GM12875 (cell line): ENCODE measurements around the gene SLC13A3.
A peak's percentile ranks its signal among the peaks of the same experiment; 100 is the strongest.

Source experiments
- H3K4me3 ChIP-seq: one replicate; pipeline ENCODE4 v1.5.1; 2011; ENCODE audit warnings: low read depth, low read length, control low read depth
- CTCF ChIP-seq: IDR thresholded peaks from 2 replicates; pipeline ENCODE4 v1.5.1; 2011; ENCODE audit warnings: low read depth, mild to moderate bottlenecking, control low read depth, inconsistent platforms, low read length, moderate library complexity, borderline replicate concordance; ENCODE audit not compliant: insufficient read depth

Gene SLC13A3

GRCh38 chr20:46688151-46689081 lies 37.2 kb upstream of the SLC13A3 start:
- peak overlapping the region; percentile 79 for H3K4me3 ChIP-seq
- no peak for TF ChIP-seq CTCF

GRCh38 chr20:46683939-46684750 lies 32.9 kb upstream of the SLC13A3 start:
- TF ChIP-seq CTCF: no peak
- no peak overlapping the region for H3K4me3 ChIP-seq

- no peak overlapping the region for H3K4me3 ChIP-seq
- no peak for TF ChIP-seq CTCF
Observed at GRCh38 chr20:46683668-46683938, 32.3 kb upstream of the SLC13A3 start.

GRCh38 chr20:46683011-46683667 lies 31.9 kb upstream of the SLC13A3 start:
- no peak for TF ChIP-seq CTCF
- H3K4me3 ChIP-seq: no peak overlapping the region

GRCh38 chr20:46682063-46682821 lies 31.0 kb upstream of the SLC13A3 start:
- no peak for TF ChIP-seq CTCF
- H3K4me3 ChIP-seq: no peak overlapping the region

- TF ChIP-seq CTCF: peak; percentile 69
- H3K4me3 ChIP-seq: no peak overlapping the region
Observed at GRCh38 chr20:46681032-46681854, 30.0 kb upstream of the SLC13A3 start.
